Neural progenitor cell (in vitro differentiated cells): Measurements from ENCODE around the gene HOXA5.
A peak's percentile ranks its signal among the peaks of the same experiment; 100 is the strongest.

ENCODE experiments used
- CTCF ChIP-seq: fragments of 200-600 bp; sonication (generic); IDR thresholded peaks from 2 replicates; pipeline ENCODE4 v1.5.1; 2017; ENCODE audit warnings: antibody characterized with exemption, mild to moderate bottlenecking
- EZH2 ChIP-seq: fragments of 200-600 bp; sonication (generic); IDR thresholded peaks from 2 replicates; pipeline ENCODE4 v1.6.1; 2017; ENCODE audit warnings: antibody characterized with exemption, mild to moderate bottlenecking, moderate library complexity
- EZH2phosphoT487 ChIP-seq: fragments of 200-600 bp; sonication (generic); IDR thresholded peaks from 2 replicates; pipeline ENCODE4 v1.6.1; 2017; ENCODE audit warnings: antibody characterized with exemption

DNA sequence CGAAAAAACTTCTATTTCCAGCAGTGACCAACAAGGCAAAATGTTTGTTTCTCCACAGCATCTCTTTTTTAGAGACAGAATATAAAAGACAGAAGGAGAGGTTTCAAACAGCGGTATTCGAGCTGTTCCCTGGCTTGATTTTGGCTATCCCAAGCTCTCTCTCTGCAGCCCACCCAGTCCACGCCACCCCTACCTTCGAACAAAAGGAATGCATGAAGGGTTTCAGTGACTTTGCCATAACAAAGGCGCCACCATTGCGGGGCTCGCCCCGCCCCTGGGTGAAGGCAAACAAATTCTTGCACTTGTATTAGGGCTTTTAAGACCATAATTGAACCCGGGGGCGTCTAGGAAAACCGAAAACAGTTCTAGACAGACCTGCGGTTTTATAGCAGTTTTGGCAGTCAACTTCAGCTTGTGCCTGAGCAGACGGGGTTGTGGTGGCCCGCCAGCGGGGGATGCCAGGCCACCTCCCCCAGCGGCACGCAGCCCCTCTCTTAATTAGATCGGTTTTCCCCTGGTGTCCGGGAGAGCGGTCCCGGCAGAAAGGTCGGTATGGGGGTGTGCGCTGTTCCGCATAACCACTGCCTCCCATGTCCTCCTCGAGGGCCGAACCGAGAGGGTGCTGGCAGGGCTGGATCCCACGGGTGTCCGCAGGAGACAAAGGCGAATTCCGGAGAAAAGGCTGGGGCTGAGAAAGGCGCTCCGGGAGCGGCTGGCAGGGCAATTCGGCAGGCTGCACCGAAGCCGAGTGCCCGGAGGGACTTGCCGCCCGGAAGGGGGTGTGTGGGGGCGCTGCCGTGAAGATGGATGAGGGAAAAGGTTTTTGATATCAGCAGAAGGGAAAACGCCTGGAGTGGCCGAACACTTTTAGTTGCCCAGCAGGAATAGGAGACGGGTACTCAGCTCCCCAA is 44.2 kb upstream of the HOXA5 start:
- TF ChIP-seq CTCF, result no peak
- TF ChIP-seq EZH2phosphoT487, result peak; percentile 96
- TF ChIP-seq EZH2, result peak; percentile 88
